ES-I3 (cell line): ENCODE measurements around the gene EPHA2.

ENCODE experiments used
- H3K36me3 ChIP-seq: 2 replicates; pipeline ENCODE4 v1.6.1; 2013; ENCODE audit warnings: mild to moderate bottlenecking, low read length, control low read depth, moderate library complexity; ENCODE audit not compliant: insufficient read depth
- H3K4me1 ChIP-seq: 2 replicates; pipeline ENCODE4 v1.6.1; 2013; ENCODE audit warnings: mild to moderate bottlenecking, control low read depth, low read length; ENCODE audit not compliant: insufficient read depth
- H3K9ac ChIP-seq: 2 replicates; pipeline ENCODE4 v1.6.1; 2013; ENCODE audit warnings: low read depth, mild to moderate bottlenecking, low read length, moderate library complexity
- H3K9me3 ChIP-seq: 2 replicates; pipeline ENCODE4 v1.6.1; 2013; ENCODE audit warnings: mild to moderate bottlenecking, low read length, moderate library complexity; ENCODE audit not compliant: control insufficient read depth, insufficient read depth

The EPHA2 gene

GRCh38 chr1:16076031-16076864 lies 79.6 kb downstream of the EPHA2 start:
- no peaks in the 10 kb centered on the region for H3K36me3 ChIP-seq
- peaks cover 5% of the 10 kb centered on the region; the same call in 1 of the 2 replicates for H3K4me1 ChIP-seq
- H3K9ac ChIP-seq = no peak overlapping the region
- no peaks in the 10 kb centered on the region for H3K9me3 ChIP-seq

- Histone ChIP-seq H3K9ac (no peak overlapping the region), H3K9me3 (no peaks in the 10 kb centered on the region), H3K36me3 (no peaks in the 10 kb centered on the region)
Measured at GRCh38 chr1:16075337-16076030, 80.4 kb downstream of the EPHA2 start.

More at GRCh38 chr1:16075337-16076030, 80.4 kb downstream of the EPHA2 start:
- peaks cover 5% of the 10 kb centered on the region; the same call in 1 of the 2 replicates for H3K4me1 ChIP-seq
